ENCODE data around the gene TGFBR3.
"Not testable (repeated sequence)": the region's sequence is repeated elsewhere in the genome, so short reads cannot be mapped to it uniquely, and the experiment has no call there.

Gene TGFBR3

DNA sequence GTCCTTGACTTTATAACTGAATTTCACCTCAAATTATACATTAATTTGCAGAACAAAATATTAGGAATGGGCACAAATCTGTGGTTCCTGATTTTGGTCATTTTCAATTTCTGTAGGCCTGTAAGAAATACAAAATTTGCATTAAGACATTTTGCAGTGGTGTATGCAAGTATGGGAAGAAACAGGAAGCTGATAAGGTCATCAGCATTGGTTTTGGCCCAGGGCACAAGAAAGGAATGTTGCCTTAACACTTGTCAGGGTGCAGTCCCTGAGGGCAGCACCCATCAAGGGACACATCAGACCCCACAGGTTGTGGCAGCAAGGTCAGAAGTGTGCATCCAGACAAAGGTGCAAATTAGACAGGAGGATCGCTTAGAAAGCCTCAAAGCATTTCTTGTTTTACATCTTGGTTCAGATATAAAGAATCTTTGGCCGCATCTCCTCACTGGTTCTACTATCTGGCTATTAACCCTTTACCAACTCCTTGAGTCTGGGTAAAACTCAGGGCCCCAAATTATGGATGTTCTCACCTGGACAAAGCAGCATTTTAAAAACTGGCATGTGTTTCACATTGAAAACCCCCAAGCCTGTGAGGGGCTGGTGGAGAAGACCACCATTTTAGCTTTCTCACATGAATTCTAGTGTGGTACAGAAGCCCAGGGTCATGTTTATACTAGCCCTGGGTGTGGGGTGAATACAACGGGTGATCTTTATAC lies 202.9 kb downstream of the TGFBR3 start:
- no peak for DNase-seq (ENCODE audit: low spot score)

DNA sequence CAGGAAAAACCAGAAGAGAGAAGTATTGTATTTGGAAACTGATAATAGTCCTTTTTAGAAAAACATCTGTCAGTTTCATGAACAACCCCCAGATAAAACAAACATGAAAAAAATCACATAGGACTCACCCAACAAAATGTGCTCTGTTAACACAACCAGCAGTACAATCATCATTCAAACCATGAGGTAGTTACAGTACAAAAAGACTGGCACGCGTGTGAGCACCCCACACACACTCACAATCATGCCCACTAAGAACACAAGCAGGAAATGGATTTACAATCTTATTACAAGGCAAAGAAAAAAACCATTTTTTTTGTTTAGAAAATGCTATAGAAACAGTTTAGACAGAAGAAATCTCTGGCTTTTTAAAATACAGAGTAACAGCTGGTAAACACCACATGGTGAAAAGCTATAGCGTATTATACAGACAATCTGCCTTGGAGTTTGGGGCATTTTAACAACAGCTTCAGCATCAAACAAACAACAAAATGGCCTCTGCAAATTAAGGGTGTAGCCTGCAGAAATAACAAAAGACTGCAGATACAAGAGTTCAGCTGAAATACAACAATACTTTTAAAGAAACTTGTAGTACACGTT lies 205.3 kb downstream of the TGFBR3 start:
- DNase-seq (ENCODE audit: low spot score) = no peak

DNA sequence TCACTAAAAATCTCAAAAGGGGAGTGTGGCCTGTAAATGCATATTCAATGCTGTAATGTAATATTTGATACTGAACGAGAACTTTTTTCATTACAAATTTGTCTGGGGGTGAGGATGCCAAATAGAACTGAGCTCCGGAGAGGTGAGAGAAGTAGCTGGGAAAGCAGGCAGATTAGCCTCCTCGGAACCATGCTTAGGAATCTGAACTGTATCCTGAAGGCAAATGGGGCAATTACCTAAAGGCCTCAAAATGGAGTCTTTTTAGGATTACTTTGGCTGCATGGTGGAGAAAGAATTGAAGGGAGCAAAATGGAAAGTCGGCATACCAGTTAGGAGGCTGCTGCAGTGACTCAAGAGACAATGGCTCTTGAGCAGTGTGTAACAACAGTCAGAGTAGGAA lies 206.5 kb downstream of the TGFBR3 start:
- no peak for DNase-seq (ENCODE audit: low spot score)

DNA sequence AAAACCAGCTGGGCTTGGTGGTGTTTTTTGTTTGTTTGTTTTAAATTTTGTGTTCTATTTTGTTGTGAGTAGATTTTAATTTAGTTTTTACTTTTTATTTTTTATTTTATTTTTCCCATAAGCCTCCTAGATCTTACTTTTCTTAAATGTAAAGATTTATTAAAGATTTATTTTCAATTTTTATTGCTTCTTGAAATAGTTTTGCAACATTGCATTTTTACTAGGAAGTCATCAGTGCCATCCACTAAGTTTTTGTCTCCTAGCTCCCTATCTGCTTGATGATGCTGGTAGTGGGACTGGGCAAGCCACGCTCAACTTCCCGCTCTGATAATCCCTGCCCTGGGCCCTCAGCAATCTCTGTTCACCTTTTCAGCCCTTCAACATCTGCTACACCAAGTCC lies 209.9 kb downstream of the TGFBR3 start:
- no peak for DNase-seq (ENCODE audit: low spot score)

DNA sequence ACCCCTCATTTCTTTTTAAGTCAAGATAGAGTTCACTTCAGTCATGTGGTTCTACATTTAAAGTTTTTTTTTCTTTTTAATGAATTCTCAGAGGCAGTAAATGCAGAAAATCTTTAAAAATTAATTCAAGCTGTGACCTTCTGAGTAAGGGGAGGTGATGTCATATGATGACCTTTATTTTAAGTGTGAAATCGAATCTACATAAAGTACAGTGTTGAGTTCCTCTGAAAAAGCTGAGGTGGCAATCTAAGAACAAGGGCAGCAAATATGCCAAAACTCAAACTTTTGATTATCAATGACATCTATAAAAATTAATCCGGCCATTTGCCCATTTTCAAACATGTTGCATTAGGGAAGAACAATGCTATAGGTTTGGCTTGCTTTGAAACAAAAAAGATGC lies 211.8 kb downstream of the TGFBR3 start:
- DNase-seq (ENCODE audit: low spot score) = no peak

DNA sequence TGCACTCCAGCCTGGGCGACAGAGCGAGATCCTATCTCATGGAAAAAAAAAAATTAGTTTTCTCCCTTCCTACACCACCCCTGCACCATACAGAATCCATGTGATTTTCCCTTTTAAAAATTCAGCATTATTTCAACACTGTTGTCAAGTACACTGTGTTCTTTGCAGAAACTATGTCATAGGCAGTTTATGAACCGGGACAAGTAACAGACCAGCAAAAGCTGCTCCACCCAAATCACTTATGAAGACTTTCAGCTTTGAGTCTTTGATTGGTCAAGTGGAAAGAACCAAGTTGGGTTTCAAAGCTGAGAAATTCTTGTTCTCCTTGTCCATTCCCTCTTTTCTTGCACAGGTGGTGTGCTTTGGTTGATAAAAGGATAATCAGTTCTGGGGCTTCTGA lies 212.3 kb downstream of the TGFBR3 start:
- DNase-seq (ENCODE audit: low spot score) = no peak

DNA sequence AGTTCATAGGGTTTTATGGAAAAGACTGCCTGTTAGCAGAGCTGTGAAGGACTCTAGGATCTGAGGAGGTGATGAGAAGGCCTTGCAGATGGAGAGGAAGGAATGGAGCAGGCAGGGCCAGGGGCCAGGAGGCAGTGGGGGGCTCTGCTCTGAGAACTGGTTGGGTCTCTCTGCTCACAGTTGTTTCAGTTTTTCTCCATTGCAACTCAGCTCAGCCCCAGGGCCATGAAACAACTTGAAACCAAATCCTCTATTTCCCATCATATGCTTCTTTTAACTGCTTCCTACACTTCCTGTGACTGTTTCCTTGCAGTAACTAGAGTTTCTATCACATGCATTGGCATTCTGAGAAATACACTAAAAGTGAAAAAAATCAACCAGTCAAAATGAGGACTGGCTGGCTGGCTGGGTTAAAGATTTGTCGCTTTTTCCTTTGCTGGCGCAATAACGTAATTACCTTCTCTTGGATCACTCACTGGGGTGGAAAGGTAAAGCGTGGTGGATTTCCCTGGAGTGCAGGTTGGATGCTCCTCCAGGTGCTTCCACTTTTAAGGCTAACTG lies 213.3 kb downstream of the TGFBR3 start:
- no peak for DNase-seq (ENCODE audit: low spot score)

DNA sequence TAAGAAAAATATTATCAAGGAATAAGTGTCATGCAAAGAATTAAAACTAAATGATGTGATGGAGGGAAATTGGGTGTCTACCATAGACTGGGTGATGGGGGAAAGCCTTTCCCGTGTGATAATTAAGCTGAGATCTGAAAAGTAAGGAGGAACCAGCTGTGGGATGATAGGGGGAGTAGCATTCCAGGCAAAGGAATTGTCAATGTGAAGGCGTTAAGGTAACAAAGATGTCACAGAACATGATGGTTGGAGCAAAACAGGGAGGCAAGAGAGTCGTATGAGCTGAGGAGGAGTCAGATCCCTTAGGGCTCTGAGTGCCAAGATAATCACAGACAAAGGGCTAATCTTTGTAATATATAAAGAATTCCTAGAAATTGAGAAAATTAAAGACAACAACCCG lies 215.2 kb downstream of the TGFBR3 start:
- DNase-seq (ENCODE audit: low spot score) = no peak

DNA sequence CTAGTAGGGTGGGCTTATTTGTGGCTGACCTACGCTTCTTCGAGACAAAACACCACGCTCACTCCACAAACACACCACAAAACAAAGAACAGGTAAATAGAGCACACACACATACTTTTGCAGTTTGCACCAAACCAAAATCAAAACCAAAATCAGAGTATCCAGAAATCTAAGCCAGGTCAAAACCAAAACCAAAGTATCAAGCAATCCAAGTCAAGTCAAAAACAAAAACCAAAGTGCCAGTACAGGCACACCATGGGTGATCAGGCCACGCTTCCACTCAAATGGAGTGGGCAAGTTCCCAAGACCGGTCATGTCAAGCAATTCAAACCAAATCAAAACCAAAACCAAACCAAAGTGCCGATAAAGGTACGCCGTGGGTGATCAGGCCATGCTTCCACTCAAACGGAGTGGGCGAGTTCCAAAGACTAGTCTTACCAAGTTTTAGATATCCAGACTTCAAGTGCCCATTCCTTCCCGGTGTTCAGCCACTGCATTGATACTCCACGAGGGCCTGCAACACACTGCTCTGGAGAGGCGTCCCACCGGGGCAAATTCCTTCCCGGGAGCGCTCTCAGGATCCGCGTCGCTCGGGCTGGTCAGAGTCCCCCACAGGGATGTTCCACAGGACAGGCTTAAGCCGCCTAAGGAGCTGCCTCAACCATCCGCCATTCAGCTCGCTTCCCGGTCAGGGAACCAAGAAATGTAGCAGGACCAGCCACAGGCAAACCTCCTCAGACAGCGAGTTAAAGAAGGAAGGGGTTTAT lies 216.2 kb downstream of the TGFBR3 start:
- DNase-seq (ENCODE audit: low spot score) = no peak

DNA sequence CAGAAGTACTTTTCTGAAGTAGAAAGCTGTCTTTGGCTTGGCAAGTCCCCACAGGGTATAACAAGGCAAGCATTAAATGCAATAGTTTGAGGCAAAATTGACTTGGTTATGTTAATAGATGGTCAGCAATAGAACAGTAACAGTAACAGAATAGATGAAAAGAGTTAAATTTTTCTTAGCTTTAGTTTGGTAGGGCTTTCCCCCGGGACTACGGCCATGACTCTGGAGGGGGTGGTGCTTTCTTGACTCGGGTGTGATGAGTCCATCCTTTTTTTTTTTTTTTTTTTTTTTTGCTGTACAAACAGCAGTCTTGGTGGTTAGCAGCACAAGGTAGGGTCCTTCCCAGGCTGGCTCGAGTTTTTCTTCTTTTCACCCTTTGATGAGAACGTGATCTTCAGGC lies 219.3 kb downstream of the TGFBR3 start:
- not testable (repeated sequence) for DNase-seq (ENCODE audit: low spot score)

DNA sequence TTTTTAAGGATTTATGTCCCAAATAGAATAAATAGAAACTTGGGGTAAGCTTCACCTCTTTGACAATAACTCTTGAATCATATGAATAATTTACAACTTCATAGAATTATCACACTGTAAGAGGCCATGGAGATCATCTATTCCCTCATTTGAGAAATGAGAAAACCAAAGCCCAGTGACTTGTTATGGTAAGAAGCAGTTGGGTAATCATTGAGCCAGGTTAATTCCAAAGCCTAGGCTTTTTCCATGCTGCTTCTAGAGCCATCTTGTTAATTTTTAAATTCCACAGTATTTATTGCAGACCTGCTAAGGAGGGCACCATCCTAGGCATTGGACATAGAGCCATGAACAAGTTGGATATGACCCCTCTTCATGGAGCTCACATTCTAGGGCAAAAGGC lies 224.8 kb downstream of the TGFBR3 start:
- DNase-seq (ENCODE audit: low spot score) = no peak

DNA sequence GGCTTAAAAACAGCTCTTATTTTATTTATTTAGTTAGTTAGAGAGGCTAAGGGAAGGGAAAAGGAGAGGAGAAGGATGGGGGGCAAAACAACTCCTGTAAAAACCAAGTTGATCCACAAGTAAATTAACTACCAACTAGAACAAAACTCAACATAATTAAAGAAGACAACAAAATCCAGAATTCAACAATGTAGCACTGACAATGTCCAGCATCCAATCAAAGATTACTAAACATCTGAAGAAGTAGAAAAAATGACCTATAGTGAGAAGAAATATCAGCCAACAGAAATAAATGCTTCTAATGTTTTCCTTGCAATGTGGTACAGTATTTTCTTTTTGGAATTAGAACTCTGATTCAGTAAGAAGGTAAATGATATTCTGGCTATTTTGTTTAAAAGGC lies 225.2 kb downstream of the TGFBR3 start:
- no peak for DNase-seq (ENCODE audit: low spot score)

DNA sequence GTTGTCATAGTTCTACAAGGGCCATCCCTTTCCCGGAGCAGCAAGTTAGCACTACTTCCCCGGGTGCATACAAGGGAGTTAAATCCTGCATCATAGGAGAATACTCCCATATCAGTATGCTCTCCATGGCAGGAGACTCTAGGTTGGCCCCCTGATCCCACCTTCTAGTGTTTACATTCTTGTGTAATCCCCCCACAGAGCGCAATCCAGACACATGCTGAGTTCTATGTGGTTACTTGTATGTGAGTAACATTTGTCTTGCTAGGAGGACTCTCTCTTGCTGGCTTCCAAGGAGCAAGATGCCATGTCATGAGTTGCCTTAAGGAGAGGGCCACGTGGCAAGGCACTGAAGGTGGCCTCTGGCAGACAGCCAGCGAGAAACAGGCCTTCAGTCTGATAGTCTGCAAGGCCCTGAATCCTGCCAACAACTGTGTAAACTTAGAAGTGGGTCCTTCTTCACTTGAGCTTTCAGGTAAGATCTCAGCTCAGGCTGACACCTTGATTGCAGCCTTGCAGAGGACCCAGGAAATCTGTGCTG lies 230.0 kb downstream of the TGFBR3 start:
- DNase-seq (ENCODE audit: low spot score) = no peak

DNA sequence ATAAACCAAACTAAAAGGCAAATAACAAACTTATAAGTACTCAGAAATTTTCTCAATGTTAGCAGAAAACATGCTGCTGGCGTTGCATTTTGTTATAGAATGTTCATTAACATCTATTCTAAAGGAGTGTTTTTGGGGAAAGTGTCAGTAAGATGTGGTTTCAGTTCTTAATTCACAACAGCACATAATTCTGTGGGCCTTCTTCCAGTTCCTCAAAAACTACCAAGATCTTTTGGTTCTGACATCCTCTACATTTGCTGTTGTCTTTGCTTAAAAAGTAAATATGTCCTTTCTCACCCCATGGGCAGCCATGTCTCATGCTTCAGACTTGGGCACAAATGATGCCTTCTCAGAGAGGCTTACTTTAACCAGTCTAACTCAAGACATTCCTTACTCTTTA lies 232.8 kb downstream of the TGFBR3 start:
- DNase-seq (ENCODE audit: low spot score) = no peak

DNA sequence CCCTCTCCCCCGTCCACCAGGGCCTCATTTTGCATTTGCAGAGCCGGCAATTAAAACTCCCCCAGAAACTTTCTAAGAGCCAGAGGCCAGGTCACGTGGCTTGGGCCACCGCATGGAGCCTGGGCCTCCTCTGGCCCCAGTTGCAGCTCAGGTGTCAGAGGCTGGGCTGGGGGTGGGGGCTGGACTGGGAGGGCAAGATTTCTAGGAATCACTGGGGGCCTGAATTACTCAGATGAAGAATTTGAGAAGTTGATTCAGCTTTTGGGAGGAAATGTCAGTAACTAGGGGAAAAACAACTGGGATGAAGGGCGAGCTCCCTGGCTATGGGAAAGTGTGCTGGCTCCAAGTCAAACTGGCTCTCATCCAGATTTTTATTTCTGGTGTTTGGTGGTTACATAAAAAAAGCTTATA lies 234.3 kb downstream of the TGFBR3 start:
- DNase-seq (ENCODE audit: low spot score) = no peak

DNA sequence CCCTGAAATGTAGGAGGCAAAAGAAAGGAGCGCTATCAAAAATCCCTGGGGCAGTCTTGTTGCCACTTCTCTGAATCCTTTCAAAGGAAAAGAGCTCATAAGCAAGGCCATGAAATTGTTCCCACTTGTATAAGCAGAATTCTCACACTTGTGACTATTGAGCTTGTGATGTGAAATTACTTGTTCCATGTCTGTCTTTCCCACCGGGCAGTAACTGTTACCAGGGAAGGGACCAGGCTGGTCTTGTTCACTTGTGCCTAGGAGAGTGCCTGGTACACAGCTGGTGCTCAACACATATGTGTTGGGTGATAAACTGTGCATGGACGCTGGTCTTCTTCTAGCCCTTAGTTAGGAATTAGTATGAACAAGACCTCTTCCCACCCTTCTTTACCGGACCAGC lies 234.7 kb downstream of the TGFBR3 start:
- DNase-seq (ENCODE audit: low spot score) = no peak

DNA sequence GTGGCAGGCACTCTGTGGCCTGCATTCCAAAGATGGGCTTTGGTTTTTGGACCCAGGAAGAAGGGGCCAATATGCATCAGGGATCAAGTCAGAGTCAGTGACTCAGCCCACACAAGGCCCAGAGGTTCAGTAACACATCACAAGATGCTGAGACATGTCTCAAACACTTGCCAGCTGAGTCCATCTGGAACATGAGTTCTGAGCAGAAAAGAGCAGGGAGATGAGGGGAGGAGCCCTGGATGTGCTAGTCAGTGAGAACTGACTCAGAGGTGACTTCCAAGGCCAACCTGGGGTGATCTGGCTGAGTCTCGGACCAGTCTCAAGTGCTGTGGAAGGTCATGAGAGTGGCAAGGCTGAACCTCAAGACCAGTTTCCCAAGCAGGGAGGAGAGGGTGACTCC lies 235.2 kb downstream of the TGFBR3 start:
- no peak for DNase-seq (ENCODE audit: low spot score)

DNA sequence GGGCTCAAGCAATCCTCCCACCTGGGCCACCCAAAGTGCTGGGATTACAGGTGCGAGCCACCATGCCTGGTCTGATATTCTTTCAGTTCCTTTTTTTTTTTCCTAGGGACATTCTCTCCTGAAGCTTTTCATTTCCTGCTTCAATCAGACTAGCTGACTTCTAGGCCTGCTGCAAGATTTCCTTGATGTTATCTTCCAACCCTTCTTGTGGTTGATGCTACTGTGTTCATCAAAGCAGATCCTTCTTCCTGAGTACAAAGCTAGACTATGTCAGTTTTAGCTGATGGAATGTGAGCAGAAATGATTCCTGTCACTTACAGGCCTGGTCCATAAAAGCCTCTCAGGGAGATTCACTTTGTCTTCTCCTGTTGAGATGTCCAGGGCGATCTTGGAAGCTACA lies 238.9 kb downstream of the TGFBR3 start:
- DNase-seq (ENCODE audit: low spot score) = no peak

DNA sequence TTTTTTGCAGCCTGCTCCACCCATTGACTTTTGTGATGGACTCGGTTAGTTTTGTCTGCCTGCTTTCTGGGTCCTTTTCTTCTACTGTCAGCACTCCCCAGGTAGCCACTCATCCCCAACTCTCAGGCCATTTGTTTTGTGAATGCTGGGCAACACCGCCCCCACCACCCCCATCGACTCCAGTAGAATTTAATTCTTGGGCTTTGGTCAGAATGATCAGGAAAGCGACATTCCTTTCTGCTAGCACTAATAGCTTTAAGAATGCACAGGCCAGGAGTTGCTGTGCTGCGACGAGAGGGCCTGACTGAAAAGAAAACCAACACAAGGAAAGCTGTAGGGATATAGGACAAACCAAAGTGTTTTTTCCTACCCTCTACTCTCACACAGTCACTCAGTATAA lies 240.9 kb downstream of the TGFBR3 start:
- no peak for DNase-seq (ENCODE audit: low spot score)

DNA sequence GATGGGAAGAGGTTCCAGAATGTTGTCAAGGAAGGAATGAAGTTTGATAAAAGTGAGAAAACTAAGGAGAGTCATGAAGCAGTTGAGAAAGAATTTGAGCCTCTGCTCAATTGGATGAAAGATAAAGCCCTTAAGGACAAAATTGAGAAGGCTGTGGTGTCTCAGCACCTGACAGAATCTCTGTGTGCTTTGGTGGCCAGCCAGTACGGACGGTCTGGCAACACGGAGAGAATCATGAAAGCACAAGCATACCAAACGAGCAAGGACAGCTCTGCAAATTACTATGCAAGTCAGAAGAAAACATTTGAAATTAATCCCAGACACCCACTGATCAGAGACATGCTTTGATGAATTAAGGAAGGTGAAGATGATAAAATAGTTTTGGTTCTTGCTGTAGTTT lies 242.5 kb downstream of the TGFBR3 start:
- no peak for DNase-seq (ENCODE audit: low spot score)

DNA sequence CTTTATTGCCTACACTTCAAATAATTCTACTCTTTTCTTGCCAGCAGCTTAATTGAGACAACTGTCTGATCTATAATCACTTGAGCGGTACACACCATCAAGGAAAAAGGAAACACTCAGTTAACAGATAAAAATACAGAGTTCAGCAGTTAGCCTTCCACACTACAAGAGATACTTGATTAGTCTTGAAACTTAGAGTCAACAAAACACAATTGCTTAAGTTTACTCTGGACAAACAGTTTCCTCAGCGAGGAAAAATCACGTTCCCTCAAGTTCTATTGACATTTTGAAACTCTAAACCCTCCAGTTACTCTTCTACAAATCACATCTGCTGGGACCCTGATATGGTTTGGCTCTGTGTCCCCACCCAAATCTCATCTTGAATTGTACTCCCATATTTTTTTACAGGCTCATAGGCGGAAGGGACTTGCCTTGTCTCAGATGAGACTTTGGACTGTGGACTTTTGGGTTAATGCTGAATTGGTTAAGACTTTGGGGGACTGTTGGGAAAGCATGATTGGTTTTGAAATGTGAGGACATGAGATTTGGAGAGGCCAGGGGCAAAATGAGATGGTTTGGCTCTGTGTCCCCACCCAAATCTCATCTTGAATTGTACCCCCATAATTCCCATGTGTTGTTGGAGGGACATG lies 244.9 kb downstream of the TGFBR3 start:
- no peak for DNase-seq (ENCODE audit: low spot score)

DNA sequence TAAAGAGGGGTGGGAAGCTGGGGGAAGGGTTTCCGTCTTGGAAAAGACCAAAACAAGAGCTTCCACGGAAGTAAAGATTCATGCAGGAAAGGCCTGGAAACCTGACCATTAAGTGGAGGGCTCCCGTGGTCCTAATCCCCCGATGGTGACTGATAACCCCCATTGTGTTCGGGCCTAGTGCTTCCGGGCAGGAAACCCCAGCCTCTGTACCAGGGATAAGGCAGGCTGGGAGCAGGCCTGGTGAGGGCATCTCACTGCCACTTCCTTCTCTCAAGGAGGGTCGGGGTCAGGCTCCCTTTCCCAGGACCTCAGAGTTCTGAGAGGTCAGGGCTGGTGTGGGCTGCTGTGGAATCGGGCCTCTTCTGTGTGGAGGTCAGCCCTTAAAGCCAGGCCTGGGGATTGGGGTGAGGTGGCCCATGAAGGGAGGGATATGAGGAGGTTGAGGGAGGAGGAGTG lies 248.4 kb downstream of the TGFBR3 start:
- no peak for DNase-seq (ENCODE audit: low spot score)
